GM19455 (cell line): ENCODE results near the gene SEL1L.
"Not testable (repeated sequence)": the region's sequence is repeated elsewhere in the genome, so short reads cannot be mapped to it uniquely, and the experiment has no call there.

Experiments
- ATAC-seq: cut with Tn5 transposase; IDR thresholded peaks from one replicate; pipeline ENCODE4 v1.9.1; 2021; ENCODE audit not compliant: unreplicated experiment

Gene SEL1L

GRCh38 chr14:81529391-81529790 lies 4.3 kb downstream of the SEL1L start:
- no peak for ATAC-seq

- no peak for ATAC-seq
Observed at GRCh38 chr14:81525129-81525528, 8.5 kb downstream of the SEL1L start.

DNA sequence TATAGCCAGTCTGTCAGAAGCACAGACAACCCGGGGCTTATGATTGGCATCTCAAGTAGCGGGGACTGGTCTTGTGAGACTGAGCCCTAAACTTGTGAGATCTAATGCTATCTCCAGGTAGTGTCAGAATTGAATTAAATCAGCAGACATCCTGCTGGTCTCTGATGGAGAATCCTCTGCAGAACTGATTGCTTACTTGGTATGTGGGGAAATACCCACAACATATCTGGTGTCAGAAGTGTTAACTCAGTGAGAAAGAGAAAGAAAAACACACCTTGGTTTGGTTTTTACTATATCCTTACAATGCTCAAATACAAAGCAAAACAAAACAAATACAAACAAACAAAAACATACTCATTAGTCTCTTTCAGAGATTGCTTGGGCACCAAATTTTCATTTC lies 10.0 kb downstream of the SEL1L start:
- ATAC-seq, result no peak

DNA sequence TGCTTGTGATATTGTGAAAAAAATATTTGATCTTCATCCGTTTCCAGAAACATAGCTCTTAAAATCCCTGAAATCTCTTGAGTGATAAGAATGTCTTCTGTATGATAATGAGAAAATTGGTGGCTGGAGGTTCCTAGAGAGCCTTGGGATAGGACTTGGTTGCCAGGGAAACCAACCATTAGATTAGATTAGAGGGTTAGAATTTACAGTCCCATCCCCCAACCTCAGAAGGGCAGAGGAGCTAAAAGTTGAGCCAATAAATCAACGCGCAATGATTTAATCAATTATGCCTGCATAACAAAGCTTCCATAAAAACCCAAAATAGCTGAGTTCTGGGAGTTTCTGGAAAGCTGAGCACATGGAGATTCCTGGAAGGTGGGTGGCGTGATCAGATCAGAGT lies 10.6 kb downstream of the SEL1L start:
- ATAC-seq, result no peak

DNA sequence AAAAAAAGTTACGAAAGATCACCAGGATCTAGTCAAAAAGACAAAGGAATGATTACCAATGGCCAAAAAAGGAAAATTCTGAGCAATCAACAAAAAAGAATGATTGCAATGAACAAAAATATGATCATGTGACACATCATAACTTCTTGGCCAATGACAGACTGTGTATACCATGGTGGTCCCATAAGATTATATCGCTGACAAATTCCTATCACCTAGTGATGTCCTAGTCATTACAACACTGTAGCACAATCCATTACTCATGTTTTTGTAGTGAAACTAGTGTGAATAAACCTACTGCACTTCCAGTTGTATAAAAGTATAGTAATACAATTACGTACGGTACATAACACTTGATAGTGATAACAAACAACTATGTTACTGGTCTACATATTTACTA lies 12.3 kb downstream of the SEL1L start:
- no peak for ATAC-seq

DNA sequence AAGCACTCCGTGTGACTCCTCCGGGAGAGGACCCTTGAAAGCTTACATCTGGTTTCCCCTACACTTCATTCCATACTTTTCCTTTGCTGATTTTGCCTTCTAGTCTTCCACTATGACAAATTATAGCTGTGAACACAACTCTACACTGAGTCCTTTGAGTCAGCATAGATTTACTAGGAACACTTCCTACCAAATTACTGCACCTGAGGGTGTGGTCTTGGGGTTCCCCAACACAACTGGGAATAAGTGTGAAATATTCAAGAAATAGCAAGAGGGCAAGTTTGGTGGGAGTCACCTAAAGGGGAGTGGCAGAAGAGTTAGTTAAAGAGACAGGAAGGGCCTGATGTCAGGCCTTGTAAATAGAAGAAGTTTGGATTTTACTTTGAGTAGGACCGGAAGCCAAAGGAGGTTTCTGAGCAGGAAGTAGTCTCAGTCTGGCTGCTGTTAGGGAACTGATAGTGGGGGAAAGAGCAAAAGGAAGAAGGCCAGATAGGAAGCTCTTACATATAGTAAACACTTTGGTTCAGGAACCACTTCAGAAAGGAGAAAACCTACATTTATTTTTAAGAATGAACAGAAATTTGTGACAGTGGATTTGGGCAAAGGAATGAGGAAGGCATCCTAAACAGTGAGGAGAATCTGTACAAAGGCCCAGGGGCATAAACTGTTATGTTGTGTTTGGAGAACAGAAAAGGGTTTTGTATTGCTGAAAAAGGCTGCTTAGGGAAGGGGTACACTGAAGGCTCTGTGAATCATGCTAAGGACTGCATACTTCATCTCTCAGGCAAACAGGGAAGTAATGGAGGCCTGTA lies 14.2 kb downstream of the SEL1L start:
- ATAC-seq, result peak; percentile 59

DNA sequence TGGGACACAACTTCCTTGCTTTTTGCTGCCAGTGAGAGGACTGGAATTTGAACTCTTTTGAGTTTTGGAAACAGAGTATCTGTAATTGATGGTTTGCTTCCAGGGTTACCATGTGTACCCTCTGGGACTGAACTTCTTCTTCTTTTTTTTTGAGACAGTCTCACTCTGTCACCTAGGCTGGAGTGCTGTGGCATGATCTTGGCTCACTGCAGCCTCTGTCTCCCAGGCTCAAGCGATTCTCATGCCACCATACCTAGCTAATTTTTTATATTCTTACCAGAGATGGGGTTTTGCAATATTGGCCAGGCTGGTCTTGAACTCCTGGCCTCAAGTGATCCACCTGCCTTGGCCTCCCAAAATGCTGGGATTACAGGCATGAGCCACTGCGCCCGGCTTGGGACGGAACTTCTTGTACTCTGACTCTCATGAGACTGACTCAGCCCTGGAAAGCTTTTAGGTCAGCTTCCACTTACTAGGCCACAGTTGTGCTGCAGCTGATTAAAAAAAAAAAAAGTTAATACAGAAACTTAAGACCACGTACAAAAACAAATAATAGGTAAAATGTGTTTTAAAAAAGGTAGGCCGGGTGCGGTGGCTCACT lies 15.8 kb downstream of the SEL1L start:
- no peak for ATAC-seq

- no peak for ATAC-seq
Observed at GRCh38 chr14:81516986-81517797, 16.5 kb downstream of the SEL1L start.

GRCh38 chr14:81515927-81516326 lies 17.7 kb downstream of the SEL1L start:
- ATAC-seq, result not testable (repeated sequence)

GRCh38 chr14:81512826-81513225 lies 20.8 kb downstream of the SEL1L start:
- not testable (repeated sequence) for ATAC-seq

DNA sequence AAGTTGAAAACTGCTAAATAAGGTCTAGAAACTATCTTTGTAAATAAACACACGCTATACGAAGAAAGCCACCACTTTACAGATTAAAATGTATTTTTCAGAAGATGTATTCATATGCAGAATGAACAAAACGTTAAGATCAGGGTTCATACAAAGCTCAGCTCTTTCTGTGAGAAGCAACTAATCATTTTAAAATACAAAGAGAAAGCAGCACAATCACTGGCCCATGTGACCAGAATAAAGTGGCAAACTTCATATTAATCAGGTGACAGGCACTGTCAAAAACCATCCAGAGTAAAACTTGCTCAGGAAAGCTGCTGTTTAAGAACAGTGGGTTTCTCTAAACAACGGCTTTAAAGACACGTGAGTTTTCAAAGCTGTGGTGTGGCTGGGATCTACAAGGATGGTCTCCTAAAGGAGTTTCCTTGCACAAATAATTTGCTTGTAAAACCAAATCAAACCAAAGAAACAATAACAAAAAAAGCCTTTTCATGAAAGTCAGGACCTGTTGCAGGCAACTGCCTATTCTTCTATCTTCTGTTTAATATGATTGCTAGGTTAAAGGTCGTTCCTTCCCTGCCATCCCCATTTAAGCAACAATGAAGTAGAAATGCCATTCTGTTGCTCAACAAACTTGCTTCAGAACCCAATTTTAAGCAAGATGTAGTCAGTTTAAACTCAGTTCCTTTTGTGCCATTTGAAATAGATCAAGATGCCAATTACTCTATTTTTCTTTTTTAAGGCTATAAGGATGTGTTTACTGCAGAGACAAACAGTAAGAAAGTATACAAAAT lies 22.3 kb downstream of the SEL1L start:
- ATAC-seq, result no peak

DNA sequence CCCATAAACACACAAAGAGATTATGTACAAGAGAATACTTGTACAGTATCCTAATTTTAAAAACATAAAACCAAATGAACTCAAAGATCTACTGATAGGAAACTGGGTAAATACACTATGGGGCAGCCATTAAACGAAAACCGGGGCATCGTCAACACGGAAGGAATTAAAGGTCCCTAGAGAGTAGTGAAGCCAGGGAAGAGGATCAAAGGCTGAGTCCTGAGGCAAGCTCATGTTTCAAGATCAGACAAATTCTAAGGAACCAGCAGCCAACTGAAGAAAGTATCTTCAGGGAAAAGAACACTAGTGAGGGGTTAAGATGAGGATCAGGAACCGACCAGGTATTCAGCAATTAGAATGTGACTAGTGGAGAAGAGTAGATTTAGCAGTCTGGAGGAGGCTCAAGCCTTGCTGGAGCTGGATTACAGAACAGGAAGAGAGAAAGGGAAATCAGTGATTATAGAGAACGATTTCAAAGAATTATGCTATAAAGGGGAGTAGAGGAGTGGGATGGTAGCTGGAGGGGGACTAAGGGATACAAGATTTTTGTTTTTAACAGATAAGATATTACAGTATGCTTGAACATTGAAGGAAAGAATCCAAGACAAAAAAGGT lies 23.7 kb downstream of the SEL1L start:
- no peak for ATAC-seq

DNA sequence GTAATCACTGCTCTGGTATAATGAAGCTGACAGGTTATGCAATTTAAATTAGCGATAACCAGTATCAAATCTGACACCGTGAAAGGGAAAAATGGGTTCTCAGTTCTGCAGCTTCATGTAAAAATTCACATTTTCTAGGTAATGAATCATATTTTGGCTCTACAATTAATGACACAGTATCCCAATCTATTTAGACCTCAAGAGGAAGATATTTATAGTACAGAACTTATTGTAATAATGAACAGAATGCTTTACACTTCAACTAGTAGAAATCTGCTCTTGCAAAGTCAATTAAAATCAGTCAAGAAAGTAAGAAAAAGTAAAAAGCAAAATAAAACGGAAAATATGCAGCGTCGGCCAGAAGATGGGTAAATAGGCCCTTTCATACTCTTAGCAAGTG lies 24.3 kb downstream of the SEL1L start:
- ATAC-seq, result no peak

- no peak for ATAC-seq
Observed at GRCh38 chr14:81506487-81506886, 27.2 kb downstream of the SEL1L start.

DNA sequence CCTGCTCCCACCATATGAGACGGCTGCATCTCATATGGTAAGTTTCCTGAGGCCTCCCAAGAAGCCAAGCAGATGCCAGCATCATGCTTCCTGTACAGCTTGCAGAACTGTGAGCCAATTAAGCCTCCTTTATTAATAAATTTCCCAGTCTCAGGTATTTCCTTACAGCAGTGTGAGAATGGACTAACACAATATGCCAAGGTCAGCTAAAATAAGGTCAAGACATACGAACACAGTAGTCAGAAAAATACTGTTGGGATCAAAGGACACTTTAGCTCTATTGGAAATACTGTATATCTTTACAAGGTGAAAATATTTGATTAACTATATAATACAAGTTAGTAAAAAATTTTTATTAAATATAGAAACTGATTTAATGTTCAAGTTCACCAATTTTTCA lies 28.8 kb downstream of the SEL1L start:
- no peak for ATAC-seq

GRCh38 chr14:81485781-81486180 lies 47.9 kb downstream of the SEL1L start:
- no peak for ATAC-seq

DNA sequence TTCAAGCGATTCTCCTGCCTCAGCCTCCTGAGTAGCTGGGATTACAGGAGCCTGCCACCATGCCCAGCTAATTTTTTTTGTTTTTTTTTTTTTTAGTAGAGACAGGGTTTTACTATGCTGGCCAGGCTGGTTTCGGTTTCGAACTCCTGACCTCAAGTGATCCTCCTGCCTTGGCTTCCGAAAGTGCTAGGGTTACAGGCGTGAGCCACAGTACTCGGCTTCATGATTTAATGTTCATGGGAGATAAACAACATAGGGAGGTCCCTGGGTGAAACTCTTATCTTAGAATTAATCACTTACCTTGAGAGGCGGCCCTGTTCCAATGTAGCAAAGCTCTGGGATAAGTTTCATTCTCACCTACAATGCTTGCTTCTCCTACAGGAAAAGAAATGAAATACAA lies 48.3 kb downstream of the SEL1L start:
- ATAC-seq, result peak; percentile 90

GRCh38 chr14:81484120-81484519 lies 49.5 kb downstream of the SEL1L start:
- ATAC-seq, result no peak

GRCh38 chr14:81480741-81481140 lies 52.9 kb downstream of the SEL1L start:
- ATAC-seq, result no peak

GRCh38 chr14:81478446-81478845 lies 55.2 kb downstream of the SEL1L start:
- no peak for ATAC-seq

DNA sequence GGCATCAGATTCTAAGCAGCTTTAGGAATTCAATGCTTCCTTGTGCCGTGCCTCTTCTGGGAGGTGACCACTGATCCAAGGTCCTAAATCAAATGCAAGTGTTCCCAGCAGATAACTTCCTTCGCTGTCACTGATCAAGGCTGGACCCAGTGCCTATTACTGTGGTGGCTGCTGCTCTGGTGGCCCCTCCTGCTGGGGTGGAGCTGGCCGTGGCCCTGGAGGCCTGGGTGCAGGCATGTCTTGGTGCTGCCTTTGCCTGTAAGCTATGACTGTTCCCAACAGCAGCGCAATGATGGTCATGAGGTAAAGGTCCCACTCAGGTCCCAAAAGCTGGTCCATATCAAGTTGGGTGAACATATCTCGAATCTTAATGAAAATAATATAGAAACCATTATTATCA lies 56.8 kb downstream of the SEL1L start:
- ATAC-seq, result no peak
